ENCODE results near the gene PC. TPM values are rescaled to one million over a fixed set of nuclear protein-coding genes. Genes with fewer than 3 reads are reported as not detected.

Gene PC
- total RNA-seq, 1 experiment from 2014 or later, result 40.5 TPM

DNA sequence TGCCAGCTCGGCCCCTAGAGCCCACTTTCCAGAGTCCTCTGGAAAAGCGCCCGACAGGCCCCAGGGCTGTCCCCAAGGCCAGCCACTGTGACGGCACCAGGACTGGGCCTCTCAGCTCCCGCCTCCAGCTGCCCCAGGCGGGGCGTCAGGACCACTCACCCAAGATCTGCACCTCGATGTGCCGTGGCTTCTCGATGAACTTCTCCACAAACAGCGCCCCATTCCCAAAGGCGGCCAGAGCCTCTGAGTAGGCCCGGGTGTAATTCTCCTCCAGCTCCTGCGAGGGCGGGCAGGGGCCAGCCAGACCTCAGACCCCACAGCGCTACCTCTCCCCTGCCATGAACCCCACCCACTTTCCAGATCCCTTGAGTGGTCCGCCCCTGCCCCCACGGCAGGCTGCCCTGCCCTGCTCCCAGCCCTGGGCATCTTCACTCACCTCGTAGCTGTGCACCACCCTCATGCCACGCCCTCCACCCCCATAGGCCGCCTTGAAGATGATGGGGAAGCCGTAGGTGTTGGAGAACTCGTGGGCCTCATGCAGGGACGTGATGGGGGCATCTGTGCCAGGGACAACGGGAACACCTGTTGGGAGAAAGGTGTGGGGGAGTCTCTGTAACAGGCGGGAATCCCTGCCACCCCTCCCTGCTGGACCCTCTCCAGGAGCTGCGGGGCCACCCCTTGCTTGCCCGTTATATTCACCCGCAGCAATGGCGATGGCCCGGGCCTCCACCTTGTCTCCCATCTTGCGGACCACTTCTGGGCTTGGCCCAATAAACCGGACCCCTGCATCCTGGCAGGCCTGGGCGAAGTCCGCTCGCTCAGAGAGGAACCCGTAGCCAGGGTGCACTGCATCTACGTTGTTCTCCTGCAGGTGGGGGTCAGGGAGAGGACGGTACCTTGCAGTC is 87.3 kb downstream of the PC start:
- H3K27me3 Mint-ChIP-seq (ENCODE audit: unreplicated experiment), result peaks cover 9% of the 10 kb centered on the region
- no peak for TF ChIP-seq CTCF (IDR thresholded peaks at IDR 0.05; ENCODE audit: unreplicated experiment)
- CTCF ChIA-PET, result no interaction called here

DNA sequence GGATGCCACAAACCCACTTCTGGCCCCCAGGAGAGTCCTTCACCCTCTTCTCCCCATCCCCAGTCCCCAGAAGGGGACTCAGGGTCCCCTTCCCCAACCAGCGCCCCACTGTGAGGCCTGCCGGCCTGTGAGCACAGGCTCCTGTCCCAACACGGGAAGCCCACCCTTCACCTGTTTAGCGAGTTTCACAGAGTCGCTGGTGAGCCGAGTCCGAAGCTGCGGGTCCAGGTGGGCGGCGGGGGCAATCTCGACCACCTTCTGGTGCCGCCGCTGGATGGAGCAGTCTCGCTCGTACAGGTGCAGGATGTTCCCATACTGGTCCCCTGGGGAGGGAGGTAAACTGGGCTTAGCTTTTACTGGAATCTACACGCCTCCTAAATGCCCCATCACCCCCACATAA is 88.1 kb downstream of the PC start:
- H3K9me3 Mint-ChIP-seq (ENCODE audit: low read depth, unreplicated experiment), result no peaks in the 10 kb centered on the region
- H3K27me3 Mint-ChIP-seq (ENCODE audit: unreplicated experiment), result peaks cover 3% of the 10 kb centered on the region
- CTCF ChIA-PET, result no interaction called here
- BruUV-seq (replicated peaks), result no TSS peak
- TF ChIP-seq CTCF (IDR thresholded peaks at IDR 0.05; ENCODE audit: unreplicated experiment), result no peak
- H3K4me1 Mint-ChIP-seq (ENCODE audit: low read depth, unreplicated experiment), result peaks cover 2% of the 10 kb centered on the region
- peaks cover 16% of the 10 kb centered on the region for H3K36me3 Mint-ChIP-seq (ENCODE audit: insufficient read depth, unreplicated experiment)
- intact Hi-C loops (cut with micrococcal nuclease; ENCODE audit: unreplicated experiment), result no loop called here
- DNase-seq, result no peak
- no peak overlapping the region for H3K27ac Mint-ChIP-seq (ENCODE audit: unreplicated experiment)
- H3K4me3 Mint-ChIP-seq (ENCODE audit: low read depth, unreplicated experiment), result no peak overlapping the region

More for the DNA sequence above, 87.3 kb downstream of the PC start:
- H3K36me3 Mint-ChIP-seq (ENCODE audit: insufficient read depth, unreplicated experiment), result peaks cover 16% of the 10 kb centered on the region
- no TSS peak for BruUV-seq (replicated peaks)
- no peak overlapping the region for H3K27ac Mint-ChIP-seq (ENCODE audit: unreplicated experiment)
- H3K4me1 Mint-ChIP-seq (ENCODE audit: low read depth, unreplicated experiment), result peaks cover 10% of the 10 kb centered on the region
- no peaks in the 10 kb centered on the region for H3K9me3 Mint-ChIP-seq (ENCODE audit: low read depth, unreplicated experiment)
- intact Hi-C loops (cut with micrococcal nuclease; ENCODE audit: unreplicated experiment), result no loop called here
- no peak for DNase-seq
- no peak overlapping the region for H3K4me3 Mint-ChIP-seq (ENCODE audit: low read depth, unreplicated experiment)

- Mint-ChIP-seq H3K27ac (ENCODE audit: unreplicated experiment) (no peak overlapping the region), H3K4me1 (ENCODE audit: low read depth, unreplicated experiment) (no peaks in the 10 kb centered on the region), H3K27me3 (ENCODE audit: unreplicated experiment) (no peaks in the 10 kb centered on the region), H3K36me3 (ENCODE audit: insufficient read depth, unreplicated experiment) (peaks cover 16% of the 10 kb centered on the region), H3K4me3 (ENCODE audit: low read depth, unreplicated experiment) (no peak overlapping the region), H3K9me3 (ENCODE audit: low read depth, unreplicated experiment) (no peaks in the 10 kb centered on the region)
- CTCF ChIA-PET, result no interaction called here
- DNase-seq, result no peak
- BruUV-seq (replicated peaks), result no TSS peak
- intact Hi-C loops (cut with micrococcal nuclease; ENCODE audit: unreplicated experiment), result no loop called here
- TF ChIP-seq CTCF (IDR thresholded peaks at IDR 0.05; ENCODE audit: unreplicated experiment), result no peak
Observed at GRCh38 chr11:66869567-66869870, 88.7 kb downstream of the PC start.

DNA sequence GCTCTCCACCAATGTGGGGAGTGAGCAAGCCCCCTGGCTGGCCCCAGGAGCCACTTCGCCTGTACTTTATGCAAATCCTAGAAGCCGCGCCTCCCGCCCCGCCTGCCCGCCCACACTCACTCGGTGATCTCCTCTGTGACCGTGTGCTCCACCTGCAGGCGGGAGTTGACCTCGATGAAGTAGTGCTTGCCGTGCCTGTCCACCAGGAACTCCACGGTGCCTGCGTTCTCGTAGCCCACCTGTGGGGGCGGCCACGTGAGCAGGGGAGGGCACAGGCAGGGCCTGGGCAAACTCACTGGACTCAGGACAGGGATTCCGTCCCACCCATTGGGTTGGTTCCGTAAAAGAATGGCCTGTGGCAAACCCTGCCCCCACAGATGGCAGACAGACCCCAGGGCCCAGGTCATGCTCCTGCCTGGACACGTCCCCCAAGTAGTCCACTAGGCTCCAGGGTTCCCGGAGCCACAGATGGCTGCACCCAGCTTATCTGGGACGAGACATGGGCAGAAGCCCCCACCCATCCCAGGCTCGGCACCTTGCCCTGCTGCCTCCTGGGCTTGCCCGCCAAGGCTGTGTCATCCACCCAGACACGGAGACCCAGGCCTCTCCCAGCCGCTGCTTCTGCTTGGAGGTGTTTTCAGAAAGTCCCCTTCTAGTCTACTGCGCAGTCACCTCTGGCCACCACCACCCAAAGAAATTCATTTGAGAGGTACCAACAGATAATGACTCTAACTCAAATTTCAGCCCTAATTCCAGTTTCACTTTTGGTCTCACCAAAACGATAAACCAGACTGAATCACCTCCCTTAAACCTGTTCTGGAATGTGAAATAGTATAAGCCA is 89.2 kb downstream of the PC start:
- no TSS peak for BruUV-seq (replicated peaks)
- CTCF ChIA-PET, result no interaction called here
- H3K36me3 Mint-ChIP-seq (ENCODE audit: insufficient read depth, unreplicated experiment), result peaks cover 16% of the 10 kb centered on the region
- H3K4me1 Mint-ChIP-seq (ENCODE audit: low read depth, unreplicated experiment), result no peaks in the 10 kb centered on the region
- no peak overlapping the region for H3K4me3 Mint-ChIP-seq (ENCODE audit: low read depth, unreplicated experiment)
- intact Hi-C loops (cut with micrococcal nuclease; ENCODE audit: unreplicated experiment), result no loop called here
- H3K9me3 Mint-ChIP-seq (ENCODE audit: low read depth, unreplicated experiment), result no peaks in the 10 kb centered on the region
- no peak for TF ChIP-seq CTCF (IDR thresholded peaks at IDR 0.05; ENCODE audit: unreplicated experiment)
- no peaks in the 10 kb centered on the region for H3K27me3 Mint-ChIP-seq (ENCODE audit: unreplicated experiment)
- H3K27ac Mint-ChIP-seq (ENCODE audit: unreplicated experiment), result no peak overlapping the region
- DNase-seq, result peak; percentile 44

All from Calu3 (cell line).